GM06990 (cell line): ENCODE data around the gene PPP1R9A.

Experiments
- DNase-seq: peaks from one replicate; pipeline ENCODE4 v3.0.0-alpha.2; 2011; ENCODE audit not compliant: insufficient read length; ENCODE audit errors: extremely low read depth
- H3K27me3 ChIP-seq: replicated peaks from 2 replicates; pipeline ENCODE4 v1.6.0; 2011; ENCODE audit warnings: low read length; ENCODE audit not compliant: control insufficient read depth, insufficient read depth
- H3K36me3 ChIP-seq: 2 replicates; pipeline ENCODE4 v1.5.1; 2011; ENCODE audit warnings: low read length; ENCODE audit not compliant: control insufficient read depth, insufficient read depth
- H3K4me3 ChIP-seq: replicated peaks from 2 replicates; pipeline ENCODE4 v1.5.1; 2011; ENCODE audit warnings: low read depth, mild to moderate bottlenecking, control low read depth, low read length
- TF ChIP-seq, protein P1 (sequence below): IDR thresholded peaks from 2 replicates; pipeline ENCODE4 v1.5.1; 2011; ENCODE audit warnings: low read length, control low read depth, mild to moderate bottlenecking, inconsistent platforms; ENCODE audit not compliant: insufficient read depth, poor library complexity, severe bottlenecking

Gene PPP1R9A

DNA sequence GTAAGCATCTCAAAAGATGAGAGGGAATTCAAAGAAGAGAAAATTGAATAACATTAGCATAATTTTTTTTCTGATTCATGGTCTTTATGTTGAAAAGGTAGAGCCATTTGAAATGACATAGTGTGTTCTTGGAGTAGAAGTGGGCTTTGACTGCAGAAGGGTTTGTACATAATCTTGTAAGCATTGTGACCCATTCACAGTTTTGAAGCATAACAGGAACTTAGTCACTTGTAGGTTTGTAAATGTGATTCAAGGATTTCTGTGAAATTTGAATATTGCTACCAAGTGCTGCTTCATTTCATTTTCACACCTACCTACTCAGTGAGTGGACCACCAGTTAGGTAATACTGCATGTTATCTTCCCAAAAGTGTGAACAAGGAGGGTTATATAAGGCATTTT is 348.3 kb downstream of the PPP1R9A start:
- DNase-seq, result no peak
- H3K36me3 ChIP-seq, result no peaks in the 10 kb centered on the region
- TF ChIP-seq, protein P1, sequence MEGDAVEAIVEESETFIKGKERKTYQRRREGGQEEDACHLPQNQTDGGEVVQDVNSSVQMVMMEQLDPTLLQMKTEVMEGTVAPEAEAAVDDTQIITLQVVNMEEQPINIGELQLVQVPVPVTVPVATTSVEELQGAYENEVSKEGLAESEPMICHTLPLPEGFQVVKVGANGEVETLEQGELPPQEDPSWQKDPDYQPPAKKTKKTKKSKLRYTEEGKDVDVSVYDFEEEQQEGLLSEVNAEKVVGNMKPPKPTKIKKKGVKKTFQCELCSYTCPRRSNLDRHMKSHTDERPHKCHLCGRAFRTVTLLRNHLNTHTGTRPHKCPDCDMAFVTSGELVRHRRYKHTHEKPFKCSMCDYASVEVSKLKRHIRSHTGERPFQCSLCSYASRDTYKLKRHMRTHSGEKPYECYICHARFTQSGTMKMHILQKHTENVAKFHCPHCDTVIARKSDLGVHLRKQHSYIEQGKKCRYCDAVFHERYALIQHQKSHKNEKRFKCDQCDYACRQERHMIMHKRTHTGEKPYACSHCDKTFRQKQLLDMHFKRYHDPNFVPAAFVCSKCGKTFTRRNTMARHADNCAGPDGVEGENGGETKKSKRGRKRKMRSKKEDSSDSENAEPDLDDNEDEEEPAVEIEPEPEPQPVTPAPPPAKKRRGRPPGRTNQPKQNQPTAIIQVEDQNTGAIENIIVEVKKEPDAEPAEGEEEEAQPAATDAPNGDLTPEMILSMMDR, result no peak

DNA sequence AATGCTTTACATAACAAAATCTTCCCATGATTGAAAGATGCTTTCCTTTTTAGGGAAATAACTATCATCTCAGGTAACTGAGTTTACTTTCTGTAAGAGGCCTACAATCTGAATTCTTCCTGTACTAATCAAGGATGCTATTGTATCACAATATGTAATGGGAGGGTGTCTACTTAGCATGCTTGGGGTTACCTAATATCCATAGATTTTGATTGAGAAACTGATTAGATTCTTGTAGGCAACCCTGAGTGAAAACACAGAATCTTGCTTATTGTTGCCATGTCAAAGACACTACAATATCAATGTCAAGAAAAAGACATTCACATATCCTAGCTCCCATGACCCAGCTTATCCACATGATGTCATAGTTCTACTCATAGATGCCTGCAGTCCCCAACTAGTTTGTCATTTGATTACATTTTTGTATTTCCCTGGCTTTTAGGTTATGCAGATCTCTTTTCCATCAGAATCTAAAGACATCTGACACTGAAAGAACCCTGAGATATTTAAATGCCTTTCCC is 354.6 kb downstream of the PPP1R9A start:
- no peak for DNase-seq
- H3K4me3 ChIP-seq, result no peak overlapping the region
- H3K27me3 ChIP-seq, result no peaks in the 10 kb centered on the region
- no peaks in the 10 kb centered on the region for H3K36me3 ChIP-seq
- TF ChIP-seq, protein P1, result no peak

More for the DNA sequence above, 348.3 kb downstream of the PPP1R9A start:
- H3K4me3 ChIP-seq, result no peak overlapping the region
- H3K27me3 ChIP-seq, result no peaks in the 10 kb centered on the region

DNA sequence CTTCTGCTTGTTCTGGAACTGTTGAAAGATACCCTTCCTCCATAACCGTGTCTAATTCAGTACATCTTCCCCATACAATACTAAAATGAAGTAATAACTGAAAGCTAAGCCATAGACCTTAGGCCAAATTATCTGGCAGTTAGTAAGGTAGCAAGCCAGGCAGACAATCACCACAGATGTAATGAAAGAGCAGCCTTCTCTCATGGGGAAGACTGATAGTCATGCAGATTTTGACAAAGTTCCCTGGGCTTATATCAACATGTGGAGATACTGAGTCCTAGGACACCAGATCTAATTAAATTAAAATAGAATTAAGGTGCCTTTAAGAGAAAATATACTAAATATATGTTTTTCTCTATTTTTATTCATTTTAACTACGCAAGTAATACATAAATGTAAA is 355.5 kb downstream of the PPP1R9A start:
- no peak for DNase-seq
- Histone ChIP-seq H3K4me3 (no peak overlapping the region), H3K36me3 (no peaks in the 10 kb centered on the region), H3K27me3 (no peaks in the 10 kb centered on the region)
- TF ChIP-seq, protein P1, result no peak

DNA sequence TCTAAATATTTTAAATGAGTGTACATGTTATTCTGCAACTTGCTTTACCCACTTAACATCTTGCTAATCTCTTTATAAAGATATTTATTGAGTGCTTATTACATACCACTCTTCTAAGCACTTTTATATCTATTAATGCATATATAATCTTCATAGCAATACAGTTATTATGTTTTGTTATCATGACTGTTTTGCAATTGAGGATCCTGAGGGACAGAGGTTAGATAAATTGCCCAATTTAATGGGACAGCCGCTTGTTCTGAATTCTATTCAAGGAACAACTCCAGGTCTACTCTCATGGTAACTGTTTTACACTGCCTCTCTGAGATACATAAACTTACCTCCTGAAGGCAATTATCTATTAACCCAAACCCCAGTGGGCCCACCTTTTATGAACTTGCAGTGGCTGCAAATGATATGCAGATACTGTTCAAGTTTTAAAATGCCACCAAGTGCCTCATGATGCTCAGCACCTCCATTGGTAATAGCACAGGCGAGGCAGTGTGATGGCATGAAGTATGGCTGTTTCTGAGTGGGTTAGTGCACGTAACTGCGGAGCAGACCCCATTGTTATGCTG is 356.5 kb downstream of the PPP1R9A start:
- DNase-seq, result no peak
- TF ChIP-seq, protein P1, result no peak
- H3K4me3 ChIP-seq, result no peak overlapping the region
- H3K36me3 ChIP-seq, result no peaks in the 10 kb centered on the region
- H3K27me3 ChIP-seq, result no peaks in the 10 kb centered on the region

DNA sequence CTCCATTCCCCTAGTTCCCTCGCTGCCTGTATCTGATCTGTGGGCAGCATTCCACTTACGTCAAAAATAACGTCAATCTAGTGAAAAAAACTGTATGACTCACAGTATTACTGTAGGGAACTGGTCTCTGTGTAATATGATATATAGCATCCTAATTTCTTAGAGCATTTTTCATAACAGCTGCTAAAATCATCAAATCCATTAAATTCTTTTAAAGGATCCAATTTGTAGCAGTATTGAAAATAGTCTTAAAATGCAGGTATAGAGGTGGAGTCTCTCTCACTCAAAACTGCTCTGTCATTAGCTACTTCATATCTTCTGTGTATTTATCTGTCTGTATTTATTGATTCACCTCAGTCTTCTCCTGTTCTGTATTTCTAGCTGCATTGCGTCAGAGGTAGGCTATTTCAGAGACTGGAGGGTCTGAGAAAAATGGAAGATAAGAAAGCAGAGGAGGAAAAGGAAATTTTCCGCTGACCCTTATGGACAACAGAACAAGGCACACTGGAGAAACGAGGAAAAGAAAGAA is 357.0 kb downstream of the PPP1R9A start:
- Histone ChIP-seq H3K27me3 (no peaks in the 10 kb centered on the region), H3K36me3 (no peaks in the 10 kb centered on the region), H3K4me3 (no peak overlapping the region)
- no peak for DNase-seq
- TF ChIP-seq, protein P1, result no peak

DNA sequence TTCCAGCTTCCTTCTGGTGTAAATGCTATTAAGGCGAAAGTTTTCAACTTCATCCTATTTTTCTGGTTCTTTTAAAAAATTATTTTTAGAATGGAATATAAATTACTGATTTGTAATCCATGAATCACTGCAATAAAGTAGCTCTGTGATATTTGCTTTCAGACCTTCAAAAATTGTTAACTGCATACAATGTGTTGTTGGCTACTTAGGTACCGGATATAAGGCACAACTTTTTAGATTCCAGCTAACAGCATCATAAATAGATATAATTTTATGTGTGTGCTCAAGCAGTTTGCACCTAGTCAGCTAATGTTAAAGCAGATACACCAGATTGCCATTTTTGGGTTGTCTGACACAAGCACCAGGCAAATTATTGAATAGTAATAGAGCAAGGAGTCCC is 358.2 kb downstream of the PPP1R9A start:
- TF ChIP-seq, protein P1, result no peak
- no peak for DNase-seq
- no peak overlapping the region for H3K4me3 ChIP-seq
- no peaks in the 10 kb centered on the region for H3K36me3 ChIP-seq
- H3K27me3 ChIP-seq, result no peaks in the 10 kb centered on the region
